HepG2 (cell line): ENCODE data around the gene IRX3. TPM values are rescaled to one million over a fixed set of nuclear protein-coding genes. Genes with fewer than 3 reads are reported as not detected.

ENCODE experiments used
- CREB1 ChIP-seq, 2 experiments: fragments of 450-650 bp in 1 of 2; IDR thresholded peaks; 2 replicates each; pipeline ENCODE4 v1.6.1; 2016 to 2017; ENCODE audit warnings: control low read depth in 1 of 2, mild to moderate bottlenecking in 1 of 2, missing compliant biosample characterization in 1 of 2, missing genetic modification characterization in 1 of 2
- FOXJ3 ChIP-seq: sonication (generic); formaldehyde crosslinking; IDR thresholded peaks from 2 replicates; pipeline ENCODE4 v1.4.0; 2020; ENCODE audit warnings: missing genetic modification reagents, mild to moderate bottlenecking, borderline replicate concordance
- HOMEZ ChIP-seq: IDR thresholded peaks from 2 replicates; pipeline ENCODE4 v1.6.1; 2016; ENCODE audit warnings: low read depth
- MIER3 ChIP-seq: IDR thresholded peaks from 2 replicates; pipeline ENCODE4 v1.6.1; 2016; ENCODE audit warnings: missing compliant biosample characterization, borderline replicate concordance
- NR1H2 ChIP-seq: sonication (generic); formaldehyde crosslinking; IDR thresholded peaks from 2 replicates; pipeline ENCODE4 v1.8.1; 2022; ENCODE audit warnings: low read depth, missing genetic modification reagents, borderline replicate concordance
- PITX1 ChIP-seq: sonication (generic); formaldehyde crosslinking; IDR thresholded peaks from 2 replicates; pipeline ENCODE4 v1.5.1; 2020; ENCODE audit warnings: mild to moderate bottlenecking, missing genetic modification reagents
- TRAFD1 ChIP-seq: sonication (generic); formaldehyde crosslinking; IDR thresholded peaks from 2 replicates; pipeline ENCODE4 v1.5.1; 2020; ENCODE audit warnings: missing genetic modification reagents, mild to moderate bottlenecking, borderline replicate concordance
- ZBTB39 ChIP-seq: sonication (generic); formaldehyde crosslinking; IDR thresholded peaks from 2 replicates; pipeline ENCODE4 v1.5.0; 2020; ENCODE audit warnings: missing genetic modification reagents
- ZNF7 ChIP-seq: IDR thresholded peaks from 2 replicates; pipeline ENCODE4 v1.6.1; 2016; ENCODE audit warnings: missing biosample characterization, missing genetic modification reagents
- ZNF780A ChIP-seq: sonication (generic); formaldehyde crosslinking; IDR thresholded peaks from 2 replicates; pipeline ENCODE4 v1.8.0; 2022; ENCODE audit warnings: mild to moderate bottlenecking, missing genetic modification reagents, moderate library complexity
- polyA plus RNA-seq, 8 experiments: library from polyadenylated mRNA; depleted of rRNA in 3 of 8; stranded (reverse) in 7 of 8; unstranded in 1 of 8; fragments of >200 nt; fragmentation: Illumina TruSeq in 4 of 8; extraction: Trizol in 4 of 8; gene quantifications; 2 replicates each; pipeline versions ENCODE4 v1.2.1 to v1.2.3, GENCODE V29; 2011 to 2016; ENCODE audit warnings: low read depth in 4 of 8, missing spikeins in 1 of 8, mixed read lengths in 1 of 8; ENCODE audit not compliant: insufficient read depth in 1 of 8
- total RNA-seq, 5 experiments: library from RNA; depleted of rRNA; stranded (reverse); fragments of >200 nt; fragmentation: Illumina TruSeq; extraction: Trizol; gene quantifications; 2 replicates each; pipeline ENCODE4 v1.2.3, GENCODE V29; 2016; ENCODE audit warnings: low read depth in 1 of 5
- TF ChIP-seq, protein P1 (sequence below): sonication (generic); formaldehyde crosslinking; IDR thresholded peaks from 2 replicates; pipeline ENCODE4 v1.4.0; 2020; ENCODE audit warnings: missing genetic modification reagents
- TF ChIP-seq, protein P2 (sequence below): sonication (generic); formaldehyde crosslinking; IDR thresholded peaks from 2 replicates; pipeline ENCODE4 v1.4.0; 2020; ENCODE audit warnings: mild to moderate bottlenecking, low read depth, missing genetic modification reagents
- TF ChIP-seq, protein P3 (sequence below), 2 experiments: sonication (generic) in 1 of 2; formaldehyde crosslinking in 1 of 2; IDR thresholded peaks; 2 replicates each; pipeline versions ENCODE4 v1.6.1 to v1.9.0; 2014 to 2022; ENCODE audit warnings: antibody characterized with exemption in 1 of 2, borderline replicate concordance in 1 of 2, inconsistent platforms in 1 of 2, low read depth in 1 of 2, missing genetic modification reagents in 1 of 2

The IRX3 gene
- total and polyA plus RNA-seq, 2 of the 13 experiments (the other 11 are each of a cell fraction or from before 2014, with no cell fraction given), result 9.2 to 16.4 TPM

DNA sequence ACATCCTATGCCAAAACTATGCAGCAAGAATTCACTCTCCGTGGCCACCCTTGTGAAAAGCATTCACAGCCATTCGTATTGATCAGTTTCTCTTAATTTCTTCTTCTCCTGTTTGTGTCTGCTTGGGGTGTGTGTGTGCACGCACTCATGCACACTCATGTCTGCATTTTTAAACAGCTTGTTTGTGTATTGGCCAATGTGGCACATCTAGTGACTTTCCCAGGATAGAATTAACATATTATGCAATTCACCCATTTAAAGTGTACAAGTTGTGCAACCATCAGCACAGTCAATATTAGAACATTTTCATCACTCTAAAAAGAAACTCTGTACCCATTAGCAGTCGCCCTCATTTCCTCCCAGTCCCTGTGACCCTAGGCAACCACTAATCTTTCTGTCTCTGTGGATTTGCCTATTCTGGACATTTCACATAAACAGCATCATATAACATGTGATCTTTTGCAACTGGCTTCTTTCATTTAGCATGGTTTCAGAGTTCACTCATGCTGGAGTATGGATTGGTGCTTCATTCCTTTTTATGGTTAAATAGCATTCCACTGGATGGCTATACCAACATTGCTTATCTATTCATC, 20.1 kb downstream of the IRX3 start (continued):
- TF ChIP-seq ZNF780A (CRISPR knock-in tag) (no peak), TRAFD1 (CRISPR knock-in tag) (no peak), ZNF7 (CRISPR knock-in tag) (peak; percentile 95), MIER3 (peak; percentile 85; the same call in 1 of the 2 replicates), NR1H2 (no peak), CREB1 (IDR thresholded peaks at IDR 0.05) (no peak), CREB1 (CRISPR knock-in tag; IDR thresholded peaks at IDR 0.05) (peak; percentile 78), PITX1 (CRISPR knock-in tag) (peak; percentile 76), HOMEZ (CRISPR knock-in tag) (peak; percentile 90), FOXJ3 (CRISPR knock-in tag) (peak; percentile 94), ZBTB39 (CRISPR knock-in tag) (peak; percentile 88)
- TF ChIP-seq, protein P1, sequence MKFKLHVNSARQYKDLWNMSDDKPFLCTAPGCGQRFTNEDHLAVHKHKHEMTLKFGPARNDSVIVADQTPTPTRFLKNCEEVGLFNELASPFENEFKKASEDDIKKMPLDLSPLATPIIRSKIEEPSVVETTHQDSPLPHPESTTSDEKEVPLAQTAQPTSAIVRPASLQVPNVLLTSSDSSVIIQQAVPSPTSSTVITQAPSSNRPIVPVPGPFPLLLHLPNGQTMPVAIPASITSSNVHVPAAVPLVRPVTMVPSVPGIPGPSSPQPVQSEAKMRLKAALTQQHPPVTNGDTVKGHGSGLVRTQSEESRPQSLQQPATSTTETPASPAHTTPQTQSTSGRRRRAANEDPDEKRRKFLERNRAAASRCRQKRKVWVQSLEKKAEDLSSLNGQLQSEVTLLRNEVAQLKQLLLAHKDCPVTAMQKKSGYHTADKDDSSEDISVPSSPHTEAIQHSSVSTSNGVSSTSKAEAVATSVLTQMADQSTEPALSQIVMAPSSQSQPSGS (CRISPR knock-in tag), result 0 out of 2 replicates have a peak, but pooled peaks have one; percentile 84
- TF ChIP-seq, protein P2, sequence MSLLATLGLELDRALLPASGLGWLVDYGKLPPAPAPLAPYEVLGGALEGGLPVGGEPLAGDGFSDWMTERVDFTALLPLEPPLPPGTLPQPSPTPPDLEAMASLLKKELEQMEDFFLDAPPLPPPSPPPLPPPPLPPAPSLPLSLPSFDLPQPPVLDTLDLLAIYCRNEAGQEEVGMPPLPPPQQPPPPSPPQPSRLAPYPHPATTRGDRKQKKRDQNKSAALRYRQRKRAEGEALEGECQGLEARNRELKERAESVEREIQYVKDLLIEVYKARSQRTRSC, result peak; percentile 12; the same call in 1 of the 2 replicates
- TF ChIP-seq, protein P3, sequence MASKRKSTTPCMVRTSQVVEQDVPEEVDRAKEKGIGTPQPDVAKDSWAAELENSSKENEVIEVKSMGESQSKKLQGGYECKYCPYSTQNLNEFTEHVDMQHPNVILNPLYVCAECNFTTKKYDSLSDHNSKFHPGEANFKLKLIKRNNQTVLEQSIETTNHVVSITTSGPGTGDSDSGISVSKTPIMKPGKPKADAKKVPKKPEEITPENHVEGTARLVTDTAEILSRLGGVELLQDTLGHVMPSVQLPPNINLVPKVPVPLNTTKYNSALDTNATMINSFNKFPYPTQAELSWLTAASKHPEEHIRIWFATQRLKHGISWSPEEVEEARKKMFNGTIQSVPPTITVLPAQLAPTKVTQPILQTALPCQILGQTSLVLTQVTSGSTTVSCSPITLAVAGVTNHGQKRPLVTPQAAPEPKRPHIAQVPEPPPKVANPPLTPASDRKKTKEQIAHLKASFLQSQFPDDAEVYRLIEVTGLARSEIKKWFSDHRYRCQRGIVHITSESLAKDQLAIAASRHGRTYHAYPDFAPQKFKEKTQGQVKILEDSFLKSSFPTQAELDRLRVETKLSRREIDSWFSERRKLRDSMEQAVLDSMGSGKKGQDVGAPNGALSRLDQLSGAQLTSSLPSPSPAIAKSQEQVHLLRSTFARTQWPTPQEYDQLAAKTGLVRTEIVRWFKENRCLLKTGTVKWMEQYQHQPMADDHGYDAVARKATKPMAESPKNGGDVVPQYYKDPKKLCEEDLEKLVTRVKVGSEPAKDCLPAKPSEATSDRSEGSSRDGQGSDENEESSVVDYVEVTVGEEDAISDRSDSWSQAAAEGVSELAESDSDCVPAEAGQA (IDR thresholded peaks at IDR 0.05; ENCODE audit: low read depth), result no peak
- TF ChIP-seq, protein P3 (CRISPR knock-in tag; IDR thresholded peaks at IDR 0.05; ENCODE audit: borderline replicate concordance), result no peak
